GM18873 (cell line): ENCODE results near the gene MSN.
"Not testable (repeated sequence)": the region's sequence is repeated elsewhere in the genome, so short reads cannot be mapped to it uniquely, and the experiment has no call there.

Source experiments
- ATAC-seq: cut with Tn5 transposase; IDR thresholded peaks from one replicate; pipeline ENCODE4 v1.9.1; 2021; ENCODE audit warnings: mild to moderate bottlenecking, moderate library complexity, moderate number of reproducible peaks; ENCODE audit not compliant: unreplicated experiment, low FRiP score

Gene MSN

DNA sequence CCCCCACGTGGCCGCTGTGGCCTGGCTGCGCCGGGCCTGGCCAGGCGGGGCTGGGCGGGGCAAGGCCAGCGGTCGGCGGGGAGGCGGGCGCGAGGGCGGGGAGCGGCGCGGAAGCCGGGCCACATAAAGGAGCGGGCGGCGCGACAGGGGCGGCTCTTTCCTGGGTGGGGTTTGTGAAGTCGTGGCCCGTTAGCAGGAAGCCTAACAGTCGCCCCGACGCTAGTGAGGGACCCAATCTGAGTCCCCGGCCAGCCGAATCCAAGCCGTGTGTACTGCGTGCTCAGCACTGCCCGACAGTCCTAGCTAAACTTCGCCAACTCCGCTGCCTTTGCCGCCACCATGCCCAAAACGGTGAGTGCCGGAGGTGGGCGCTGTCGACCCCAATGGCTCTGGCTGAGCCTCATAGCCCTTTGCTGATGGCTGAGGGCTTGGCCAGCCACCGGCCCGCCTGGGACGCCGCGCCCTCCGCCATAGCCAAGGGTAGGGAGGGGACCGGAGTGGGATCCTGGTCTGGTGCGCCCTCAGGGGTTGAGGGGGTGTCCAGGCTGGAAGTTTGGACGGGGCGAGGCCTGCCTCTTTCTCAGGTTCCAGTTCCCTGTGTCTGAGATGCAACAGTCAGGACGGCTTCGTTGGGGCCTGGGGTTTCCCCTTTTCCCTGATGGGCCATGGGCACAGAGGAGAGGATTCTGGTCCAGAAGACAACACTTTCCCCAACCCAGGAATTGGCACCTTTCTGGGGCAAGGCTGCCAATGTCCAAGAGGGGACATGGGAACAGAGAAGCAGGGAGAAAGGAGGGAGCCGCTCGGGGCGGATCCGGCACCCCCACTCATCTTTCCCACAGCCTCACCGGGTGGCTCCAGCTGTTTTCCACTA, at the start of gene MSN:
Gene MSN (plus strand): TSS at position 152 of the 874 bp plus-strand sequence. CDS start 188 bp downstream, at position 340.
- ATAC-seq, result peak; percentile 64

DNA sequence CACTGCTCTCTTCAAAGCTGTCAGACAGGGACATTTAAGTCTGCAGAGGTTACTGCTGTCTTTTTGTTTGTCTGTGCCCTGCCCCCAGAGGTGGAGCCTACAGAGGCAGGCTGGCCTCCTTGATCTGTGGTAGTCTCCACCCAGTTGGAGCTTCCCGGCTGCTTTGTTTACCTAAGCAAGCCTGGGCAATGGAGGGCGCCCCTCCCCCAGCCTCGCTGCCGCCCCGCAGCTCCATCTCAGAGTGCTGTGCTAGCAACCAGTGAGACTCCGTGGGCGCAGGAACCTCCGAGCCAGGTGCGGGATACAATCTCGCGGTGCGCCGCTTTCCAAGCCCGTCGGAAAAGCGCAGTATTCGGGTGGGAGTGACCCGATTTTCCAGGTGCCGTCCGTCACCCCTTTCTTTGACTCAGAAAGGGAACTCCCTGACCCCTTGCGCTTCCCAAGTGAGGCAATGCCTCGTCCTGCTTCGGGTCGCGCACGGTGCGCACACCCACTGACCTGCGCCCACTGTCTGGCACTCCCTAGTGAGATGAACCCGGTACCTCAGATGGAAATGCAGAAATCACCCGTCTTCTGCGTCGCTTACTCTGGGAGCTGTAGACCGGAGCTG, 47.3 kb upstream of the MSN start:
- ATAC-seq, result not testable (repeated sequence)

DNA sequence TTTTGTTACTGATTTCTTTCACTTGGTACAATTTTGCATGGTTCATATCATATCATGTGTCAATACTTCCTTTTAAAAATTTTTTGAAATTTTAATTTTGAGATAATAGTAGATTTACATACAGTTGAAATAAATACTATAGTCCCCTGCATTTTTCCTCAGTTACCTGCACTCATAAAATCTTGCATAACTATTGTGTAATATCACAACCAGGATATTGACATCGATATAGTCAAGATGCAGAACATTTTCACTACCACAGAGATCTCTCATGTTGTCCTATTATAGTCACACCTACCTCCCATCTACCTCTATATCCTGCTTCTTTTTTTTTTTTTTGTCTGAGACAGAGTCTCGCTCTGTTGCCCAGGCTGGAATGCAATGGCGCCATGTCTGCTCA, 36.7 kb upstream of the MSN start:
- ATAC-seq, result no peak

DNA sequence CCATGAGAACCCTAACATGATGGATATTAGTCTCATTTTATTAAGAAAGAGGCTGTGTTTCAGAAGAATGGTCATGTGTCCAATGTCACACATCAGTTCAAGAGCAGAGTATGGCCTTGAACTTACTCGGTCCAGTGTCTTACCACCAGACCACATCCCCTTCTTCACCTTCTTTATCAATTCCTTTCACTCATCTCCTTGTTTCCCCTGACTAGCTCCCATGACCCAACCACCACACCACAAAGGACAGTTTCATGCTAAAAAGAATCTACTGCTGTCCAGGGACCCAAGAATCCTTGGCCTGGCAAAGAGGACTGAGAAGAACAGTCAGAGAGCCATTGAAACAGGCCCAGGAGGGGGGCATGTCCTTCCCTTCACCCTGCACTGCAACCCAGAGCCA, 33.6 kb upstream of the MSN start:
- no peak for ATAC-seq

DNA sequence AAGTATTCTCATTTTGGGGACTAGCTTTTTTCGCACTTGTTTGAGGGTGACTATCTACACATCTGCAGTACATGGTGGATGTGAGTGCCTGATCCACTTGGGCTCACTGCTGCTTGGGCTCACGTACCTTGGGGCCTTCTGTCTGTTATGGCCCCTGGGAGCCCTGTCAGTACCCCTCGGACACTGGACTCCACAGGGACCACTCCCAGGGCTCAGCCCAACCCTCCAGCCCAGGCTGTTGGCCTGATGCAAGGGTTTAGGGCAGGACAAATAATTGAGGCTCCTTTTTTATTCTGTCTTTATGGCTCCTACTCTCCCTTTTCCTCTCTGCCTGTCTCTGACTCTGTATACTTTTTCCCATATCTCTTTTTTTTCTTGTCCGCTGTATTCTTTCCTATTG, 32.7 kb upstream of the MSN start:
- no peak for ATAC-seq

DNA sequence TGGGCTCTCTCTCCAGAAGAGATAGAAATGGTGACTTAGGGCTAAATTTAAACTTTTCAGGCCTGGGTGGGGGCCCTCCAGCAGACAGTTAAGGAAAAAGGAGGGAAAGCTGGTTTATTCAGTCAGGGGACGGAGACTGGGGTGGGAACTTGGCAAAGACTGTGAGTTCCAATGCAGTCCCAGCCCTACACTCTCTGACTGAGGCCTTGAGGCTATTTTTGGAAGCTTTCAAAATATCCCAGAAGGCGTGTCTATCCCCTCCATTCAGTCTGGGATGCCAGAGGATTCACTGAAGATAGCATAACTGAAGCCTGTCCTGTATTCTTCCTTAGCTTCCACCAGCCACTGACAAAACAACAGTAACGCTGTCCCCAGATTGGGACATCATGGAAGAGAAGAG, 32.1 kb upstream of the MSN start:
- no peak for ATAC-seq

DNA sequence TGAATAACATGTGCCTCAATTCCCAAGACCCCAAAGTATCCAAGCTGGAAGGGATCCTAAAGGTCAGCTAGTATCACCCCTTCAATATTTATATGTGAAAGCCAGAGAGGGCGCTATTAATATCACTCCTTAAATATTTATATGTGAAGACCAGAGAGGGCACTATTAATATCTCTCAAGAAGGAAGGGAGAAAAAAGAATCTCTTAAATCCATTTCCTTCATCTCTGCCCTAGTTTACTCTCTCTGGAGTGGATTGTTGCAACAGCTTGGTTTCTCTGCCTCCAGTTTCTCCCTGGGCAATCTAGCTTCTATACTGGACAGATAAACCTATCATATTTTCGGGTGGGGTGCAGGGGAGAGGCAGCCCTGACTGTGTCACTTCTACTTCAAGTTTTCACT, 31.6 kb upstream of the MSN start:
- ATAC-seq, result no peak

DNA sequence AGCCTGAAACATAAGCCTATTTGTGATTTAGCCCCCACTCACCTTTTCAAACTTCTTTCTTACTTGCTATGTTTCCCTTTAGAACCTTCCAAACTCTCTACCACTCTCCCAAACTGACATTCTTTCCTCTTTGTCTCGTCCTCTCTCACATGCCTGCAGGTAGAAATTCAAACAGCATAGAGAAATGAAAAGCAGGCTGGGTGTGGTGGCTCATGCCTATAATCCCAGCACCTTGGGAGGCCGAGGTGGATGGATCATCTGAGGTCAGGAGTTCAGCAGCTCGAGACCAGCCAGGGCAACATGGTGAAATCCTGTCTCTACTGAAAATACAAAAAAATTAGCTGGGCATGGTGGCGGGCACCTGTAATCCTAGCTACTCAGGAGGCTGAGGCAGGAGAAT, 31.2 kb upstream of the MSN start:
- not testable (repeated sequence) for ATAC-seq

DNA sequence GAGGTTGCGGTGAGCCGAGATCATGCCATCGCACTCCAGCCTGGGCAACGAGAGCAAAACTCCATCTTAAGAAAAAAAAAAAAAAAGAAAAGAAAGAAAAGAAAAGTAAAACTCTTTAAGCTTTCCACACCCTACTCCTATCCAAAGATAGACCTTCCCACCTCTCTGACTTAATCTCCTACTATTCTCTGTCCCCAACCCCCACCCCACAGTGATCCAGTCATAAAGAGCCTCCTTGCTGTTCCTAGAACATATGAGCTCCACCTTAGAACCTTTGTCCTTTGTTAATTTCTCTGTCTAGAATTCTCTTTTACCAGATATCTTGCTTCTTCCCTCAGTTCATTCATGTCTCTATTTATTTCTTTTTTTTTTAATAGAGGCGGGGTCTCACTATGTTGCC, 30.1 kb upstream of the MSN start:
- no peak for ATAC-seq

DNA sequence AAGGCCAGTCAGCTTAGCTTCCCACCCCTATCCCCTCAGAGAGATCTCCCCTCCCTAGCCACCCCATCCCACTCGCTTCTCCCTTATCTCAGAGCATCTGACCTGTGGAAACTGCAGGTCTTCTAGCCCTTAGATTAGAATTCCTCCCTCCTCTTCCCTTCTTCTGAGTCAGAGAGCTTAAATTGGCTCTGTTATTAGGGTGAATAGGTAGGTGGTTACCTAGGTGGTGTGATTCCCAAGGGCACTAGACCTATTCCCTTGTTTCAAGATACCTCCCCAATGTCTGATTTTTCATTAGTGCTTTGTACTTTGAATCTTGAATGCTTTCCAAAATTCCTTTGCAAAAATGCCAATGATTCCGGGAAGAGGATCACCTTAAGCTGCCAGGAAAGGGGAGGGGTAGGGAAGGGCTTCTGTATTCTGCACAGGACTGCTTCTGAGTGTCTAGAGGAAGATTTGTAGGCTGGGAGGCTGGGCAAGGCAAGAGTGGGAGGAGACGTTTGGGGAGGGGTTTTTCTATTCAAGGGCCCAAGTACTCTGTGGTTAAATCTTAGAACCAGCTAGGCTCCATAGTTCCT, 24.5 kb upstream of the MSN start:
- no peak for ATAC-seq

DNA sequence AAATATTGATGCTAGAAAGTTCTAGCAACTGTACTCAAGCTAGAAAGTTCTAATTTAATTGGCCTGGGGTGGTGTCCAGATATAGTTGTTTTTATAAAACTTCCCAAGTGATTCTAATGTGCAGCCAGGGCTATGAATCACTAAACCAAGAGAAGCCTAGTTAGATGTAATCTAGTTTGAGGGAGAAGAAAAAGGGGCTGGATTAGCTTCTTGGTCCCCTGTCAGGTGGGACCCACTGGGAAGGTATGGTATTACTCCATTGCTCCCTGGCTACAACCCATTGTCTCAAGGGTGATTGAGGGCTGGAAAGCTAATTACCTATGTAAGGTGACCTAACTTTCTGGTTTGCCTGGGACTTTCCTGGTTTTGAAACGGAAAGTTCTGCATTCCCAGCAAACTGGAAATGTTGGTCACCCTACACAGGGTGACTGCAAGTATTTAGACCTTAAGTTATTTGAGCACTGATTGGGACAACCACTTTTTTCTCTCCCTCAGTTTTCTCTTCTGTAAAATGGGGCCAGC, 23.9 kb upstream of the MSN start:
- ATAC-seq, result no peak

DNA sequence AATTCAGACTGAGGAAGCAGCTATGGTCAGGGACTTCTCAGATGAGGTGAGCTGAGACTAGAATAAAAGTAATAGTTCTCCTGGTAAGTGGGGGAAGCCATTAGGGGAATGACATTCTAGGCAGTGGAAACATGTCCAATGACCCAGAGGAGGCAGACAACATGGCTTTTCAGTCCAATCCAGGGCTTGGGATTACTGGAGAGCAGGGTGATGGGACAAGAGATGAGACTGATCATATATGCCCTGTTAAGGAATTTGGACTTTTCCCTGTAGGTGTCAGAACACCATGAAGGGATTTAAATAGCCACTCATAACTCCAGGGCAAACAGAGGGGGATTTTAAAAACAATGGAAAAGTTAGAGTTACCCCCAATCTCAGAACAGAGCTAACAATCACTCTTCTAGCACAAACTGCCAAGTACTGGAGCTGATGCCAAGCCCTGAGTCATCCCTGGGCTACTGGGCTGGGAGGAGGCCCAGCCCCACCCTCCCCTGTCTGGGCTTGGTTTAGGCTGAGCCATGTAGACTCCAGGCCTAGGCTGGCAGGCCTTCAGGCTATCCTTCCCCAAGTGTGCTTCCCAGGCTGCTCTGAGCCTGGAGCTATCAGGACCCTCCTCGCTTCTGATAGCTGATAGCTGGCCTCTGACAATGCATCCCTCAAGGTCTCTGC, 22.7 kb upstream of the MSN start:
- ATAC-seq, result no peak

DNA sequence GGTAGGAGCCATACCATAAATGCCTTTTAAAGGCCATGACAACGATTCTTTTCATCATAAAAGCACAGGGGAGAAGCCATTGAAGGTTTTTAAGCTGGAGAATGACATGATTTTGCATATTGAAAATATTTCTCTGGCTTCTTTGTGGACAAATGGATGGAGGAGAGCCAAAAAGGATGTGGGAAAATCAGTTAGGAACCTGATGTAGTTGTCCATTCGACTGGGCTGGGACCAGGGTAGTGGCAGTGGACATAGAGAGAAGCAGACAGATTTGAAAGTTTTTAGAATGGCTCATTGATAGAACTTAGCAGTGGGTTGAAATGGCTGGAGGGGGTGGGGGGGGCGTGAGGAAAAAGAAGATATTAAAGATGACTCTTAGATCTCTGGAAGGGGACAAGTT, 19.7 kb upstream of the MSN start:
- no peak for ATAC-seq

DNA sequence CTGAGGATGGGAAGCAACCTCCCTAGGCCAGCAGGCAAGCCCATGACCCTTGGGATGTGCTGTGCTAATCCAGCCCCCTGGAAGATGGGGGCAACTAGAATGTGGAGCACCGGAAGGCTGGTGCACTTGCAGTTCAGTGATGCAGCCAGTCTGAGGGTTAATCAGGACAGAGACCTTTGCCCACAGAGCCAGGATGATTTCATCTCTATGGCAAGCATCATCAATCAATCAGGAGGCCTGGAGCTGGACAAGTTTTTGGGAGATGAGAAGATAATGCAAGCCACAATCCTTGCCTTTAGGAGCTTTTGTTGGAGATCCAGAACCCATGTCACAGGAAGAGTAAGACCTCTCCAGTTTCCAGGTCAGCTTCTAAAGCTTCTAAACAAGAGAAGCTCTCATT, 15.4 kb upstream of the MSN start:
- no peak for ATAC-seq

DNA sequence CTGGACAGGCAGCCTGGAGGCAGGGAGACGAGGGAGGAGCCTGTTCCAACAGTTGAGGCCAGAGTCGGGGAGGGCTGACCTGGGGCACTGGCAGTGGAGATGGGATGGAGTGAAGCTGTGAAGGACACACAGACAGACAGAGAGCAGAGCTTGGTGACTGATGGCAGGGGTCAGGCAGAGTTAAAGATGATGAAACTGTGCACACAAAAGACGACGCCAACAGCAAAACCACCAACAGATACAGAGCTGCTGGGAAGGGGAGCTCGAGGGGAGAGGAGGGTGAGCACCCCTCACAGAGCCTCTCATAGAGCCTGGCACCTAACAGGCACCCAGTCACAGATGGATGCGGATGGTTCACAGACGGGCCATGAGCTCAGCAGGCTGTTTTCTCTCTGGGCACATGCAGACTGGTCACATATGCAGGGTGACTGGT, 10.4 kb upstream of the MSN start:
- ATAC-seq, result not testable (repeated sequence)

DNA sequence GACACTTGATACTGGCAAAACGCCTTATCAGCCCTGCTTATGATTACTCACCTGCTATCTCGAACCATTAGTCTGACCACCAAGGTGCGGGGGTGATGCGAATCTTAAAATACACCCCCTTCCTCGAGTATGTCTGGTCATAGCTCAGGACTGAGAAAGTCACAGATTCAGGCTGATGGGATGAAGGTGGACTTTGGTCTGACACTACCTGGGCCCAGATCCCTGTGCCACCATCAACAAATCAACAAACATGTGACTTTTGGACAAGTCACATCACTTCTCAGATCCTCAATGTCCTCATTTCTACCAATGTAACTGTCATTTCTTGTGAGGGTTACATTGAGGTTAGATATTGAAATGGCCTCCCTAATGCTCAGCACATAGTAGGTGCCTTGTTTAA, 9.8 kb upstream of the MSN start:
- ATAC-seq, result no peak

DNA sequence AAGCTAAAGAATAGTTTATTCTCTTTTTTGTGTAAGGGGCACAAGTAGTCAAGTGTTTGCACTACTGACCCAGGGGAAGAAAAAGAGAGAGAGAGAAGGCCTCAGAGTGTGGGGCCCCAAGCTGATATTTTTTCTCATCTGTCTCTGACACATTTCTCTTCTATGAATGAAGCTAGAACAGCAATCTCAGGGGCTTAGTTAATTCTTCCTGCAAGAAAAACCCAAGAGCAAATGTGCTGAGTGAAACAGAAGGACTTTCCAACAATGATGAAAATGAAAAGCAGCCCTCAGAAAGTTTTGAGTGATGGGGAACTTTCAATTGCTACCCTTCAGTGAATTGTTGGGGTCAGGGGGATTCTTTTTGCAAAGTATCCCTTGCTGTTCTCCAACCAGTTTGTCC, 9.2 kb upstream of the MSN start:
- ATAC-seq, result no peak

DNA sequence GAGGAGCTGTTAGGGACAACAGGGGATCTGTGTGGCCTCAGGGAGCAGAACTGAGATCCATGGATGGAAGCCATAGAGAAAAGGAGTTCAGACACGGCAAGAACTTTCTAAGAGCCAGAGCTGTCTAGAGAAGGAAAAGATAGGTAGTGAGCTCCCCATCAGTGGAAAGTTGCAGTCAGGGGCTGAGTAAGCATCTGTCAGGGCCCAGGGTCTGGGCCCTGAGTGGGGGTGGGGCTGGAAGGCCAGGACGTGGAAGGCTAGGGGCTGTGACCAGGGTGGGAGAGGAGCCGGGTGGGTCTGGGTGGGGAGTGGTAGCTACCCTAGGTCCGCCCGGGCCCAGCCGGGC, 324 bp upstream of the MSN start:
- peak; percentile 11 for ATAC-seq

DNA sequence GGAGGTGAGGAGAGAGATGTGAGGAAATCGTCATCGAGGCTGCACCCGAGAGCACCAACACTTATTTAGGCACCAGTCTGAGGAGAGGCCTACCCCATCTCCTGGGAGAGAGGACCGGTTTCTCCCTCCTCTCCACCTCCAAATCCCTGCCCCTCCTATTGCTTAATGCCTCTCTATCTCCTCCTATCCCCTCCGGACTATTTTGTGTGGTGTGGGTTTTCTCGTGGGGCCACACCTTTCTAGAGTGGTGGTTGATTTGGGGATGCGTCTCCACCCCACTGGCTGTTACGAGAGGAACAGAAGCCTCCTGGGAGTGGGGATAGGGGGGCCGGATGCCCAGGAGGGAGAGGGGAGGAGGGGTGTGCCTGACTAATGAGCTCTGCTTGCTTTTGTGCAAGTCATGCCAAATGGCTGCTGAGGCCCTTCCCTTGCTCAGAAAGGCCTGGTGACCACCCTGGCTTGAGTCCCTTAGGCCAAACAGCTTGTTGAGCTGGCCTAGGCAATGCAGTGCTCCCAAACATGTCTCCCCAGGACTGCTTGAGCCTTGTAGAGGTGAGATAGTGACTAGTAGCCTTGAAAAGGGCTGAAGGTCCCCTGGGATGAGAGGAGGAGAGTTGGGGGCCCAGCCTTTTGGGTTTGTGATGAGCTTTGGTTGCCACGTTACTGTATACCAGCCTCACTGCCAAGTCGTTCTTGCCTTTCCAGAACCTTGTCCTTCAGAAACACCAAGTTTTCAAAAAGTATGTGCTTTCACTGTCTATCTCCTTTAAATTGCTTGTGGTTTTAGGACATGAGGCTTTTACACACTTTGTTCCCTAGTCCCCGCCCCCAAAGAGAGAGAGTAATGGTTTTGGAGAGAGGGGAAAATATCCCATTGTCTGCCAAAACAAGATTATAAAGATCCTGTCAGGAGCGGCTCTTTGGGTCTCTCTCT, 1.2 kb downstream of the MSN start:
- no peak for ATAC-seq

DNA sequence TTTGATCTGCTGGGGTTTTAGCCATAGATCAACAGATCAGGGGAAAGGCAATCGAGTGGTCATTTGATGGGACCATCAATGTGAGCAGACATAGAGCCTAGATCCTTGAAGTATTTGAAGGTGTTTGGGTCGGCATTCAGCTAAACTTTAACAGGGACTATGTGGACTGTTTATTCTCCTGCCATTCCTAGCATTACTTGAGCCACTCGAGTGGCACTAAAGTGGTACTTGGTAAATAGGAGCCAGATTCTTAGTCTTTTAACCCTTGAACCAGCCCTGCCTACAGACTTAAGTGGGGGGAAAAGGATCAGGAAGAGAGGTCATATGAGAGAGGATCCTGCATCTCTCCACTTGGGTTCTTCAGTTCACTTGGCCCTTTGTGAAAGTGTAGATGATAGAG, 3.8 kb downstream of the MSN start:
- ATAC-seq, result no peak
